Stimulated activated CD8-positive, alpha-beta memory T cell treated with anti-CD3 and anti-CD28 coated beads, Interleukin-15, amount 100 ng/mL, for 48 hours (primary cell): ENCODE data around the gene WIPF2.

ENCODE experiments used
- DNase-seq, 2 donors: peaks; one replicate each; pipeline ENCODE4 v3.0.0-alpha.2; 2020; ENCODE audit warnings: low read depth in 2 of 2

Gene WIPF2

DNA sequence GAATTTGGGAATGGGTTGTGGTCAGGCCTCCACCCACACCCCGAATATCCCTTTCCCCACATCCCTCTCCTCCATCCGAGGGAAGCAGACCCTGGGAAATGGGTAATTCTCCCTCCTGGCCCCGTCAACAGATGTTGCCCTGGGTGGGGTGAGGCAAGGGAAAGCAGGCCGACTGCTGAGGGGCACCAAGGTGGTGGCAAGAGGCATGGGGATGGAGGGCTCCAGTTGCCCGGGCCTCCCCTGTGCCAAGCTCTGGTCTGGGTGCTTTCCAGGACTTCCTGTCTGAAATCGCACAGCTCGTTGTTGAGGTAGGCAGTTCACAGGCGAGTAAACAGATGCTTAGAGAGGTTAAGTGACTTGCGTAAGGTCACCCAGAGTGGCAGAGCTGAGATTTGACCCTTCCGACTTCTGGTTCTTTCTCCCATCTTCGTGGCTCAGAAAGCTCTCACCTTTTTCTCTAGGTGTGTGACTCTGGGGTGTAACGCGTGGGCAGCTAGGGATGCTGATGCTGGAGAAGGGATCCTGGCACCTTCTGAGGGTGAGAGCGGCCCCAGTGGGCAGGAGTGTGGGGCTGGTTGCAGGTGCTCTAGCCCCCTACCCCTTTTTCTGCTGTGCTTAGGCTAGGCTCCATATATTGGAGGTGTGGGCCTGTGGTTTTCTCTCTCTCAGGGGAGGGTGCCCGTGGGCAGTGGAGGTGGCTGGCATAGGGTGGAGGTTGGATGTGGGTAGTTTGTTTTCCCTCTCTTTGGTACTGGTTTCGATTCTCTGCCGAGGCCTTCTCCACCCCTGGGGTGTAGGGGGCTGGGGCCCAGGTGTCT, 107.1 kb downstream of the WIPF2 start:
- no peak for DNase-seq

DNA sequence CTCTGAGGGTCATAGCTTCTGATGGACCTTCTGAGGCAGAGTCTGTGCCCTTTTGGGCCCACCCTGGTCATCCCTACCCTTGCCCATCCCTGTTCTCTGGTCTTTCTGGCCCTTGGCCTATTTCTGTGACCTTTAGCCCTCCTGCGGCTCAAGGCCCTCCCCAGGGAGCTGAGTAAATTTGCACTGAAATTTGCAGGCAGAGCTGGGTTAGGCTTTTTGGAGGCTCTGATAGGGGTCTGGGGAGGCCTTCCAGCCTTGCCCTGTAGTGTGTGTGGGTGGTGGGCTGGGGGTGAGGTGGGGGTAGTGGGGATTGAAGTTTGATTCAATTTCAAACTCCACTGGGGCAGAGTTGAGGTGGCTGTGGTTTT, 107.7 kb downstream of the WIPF2 start:
- no peak for DNase-seq

- DNase-seq: no peak
These were observed 108.2 kb downstream of the WIPF2 start for GRCh38 chr17:40327244-40327729.

GRCh38 chr17:40327735-40328385, 108.8 kb downstream of the WIPF2 start:
- DNase-seq: no peak

DNA sequence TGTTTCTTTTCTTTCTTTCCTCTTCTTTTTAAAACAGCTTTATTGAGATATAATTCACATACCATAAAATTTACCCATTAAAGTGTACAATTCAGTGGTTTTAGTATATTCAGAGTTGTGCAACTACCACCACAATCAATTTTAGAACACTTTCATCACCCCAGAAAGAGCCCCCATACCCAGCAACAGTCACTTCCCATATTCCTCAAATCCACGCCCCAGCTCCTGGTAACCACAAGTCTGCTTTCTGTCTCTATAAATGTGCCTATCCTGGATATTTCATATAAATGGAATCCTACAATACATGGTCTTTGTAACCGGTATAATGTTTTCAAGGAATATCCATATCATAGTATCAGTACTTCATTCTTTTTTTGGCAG, 109.3 kb downstream of the WIPF2 start:
- DNase-seq: no peak

GRCh38 chr17:40329839-40330794, 111.0 kb downstream of the WIPF2 start:
- DNase-seq: no peak

- DNase-seq: no peak
These were observed 111.9 kb downstream of the WIPF2 start for GRCh38 chr17:40330850-40331470.

GRCh38 chr17:40331743-40332641, 112.9 kb downstream of the WIPF2 start:
- no peak for DNase-seq
